GM04504 (cell line): Measurements from ENCODE around the gene LSP1.

Experiments used
- DNase-seq: peaks from one replicate; pipeline ENCODE4 v3.0.0-alpha.2; 2012; ENCODE audit warnings: low read depth

Gene LSP1

GRCh38 chr11:1837171-1838076 lies 15.5 kb upstream of the LSP1 start:
- DNase-seq: no peak

- no peak for DNase-seq
These were observed 14.8 kb upstream of the LSP1 start for GRCh38 chr11:1838077-1838425.

- no peak for DNase-seq
These were observed 14.3 kb upstream of the LSP1 start, which contains the start of gene TNNI2 for GRCh38 chr11:1838426-1839144. TSS of gene TNNI2 (plus strand) at chr11:1838981. CDS start at chr11:1839697, 716 bp downstream.

DNA sequence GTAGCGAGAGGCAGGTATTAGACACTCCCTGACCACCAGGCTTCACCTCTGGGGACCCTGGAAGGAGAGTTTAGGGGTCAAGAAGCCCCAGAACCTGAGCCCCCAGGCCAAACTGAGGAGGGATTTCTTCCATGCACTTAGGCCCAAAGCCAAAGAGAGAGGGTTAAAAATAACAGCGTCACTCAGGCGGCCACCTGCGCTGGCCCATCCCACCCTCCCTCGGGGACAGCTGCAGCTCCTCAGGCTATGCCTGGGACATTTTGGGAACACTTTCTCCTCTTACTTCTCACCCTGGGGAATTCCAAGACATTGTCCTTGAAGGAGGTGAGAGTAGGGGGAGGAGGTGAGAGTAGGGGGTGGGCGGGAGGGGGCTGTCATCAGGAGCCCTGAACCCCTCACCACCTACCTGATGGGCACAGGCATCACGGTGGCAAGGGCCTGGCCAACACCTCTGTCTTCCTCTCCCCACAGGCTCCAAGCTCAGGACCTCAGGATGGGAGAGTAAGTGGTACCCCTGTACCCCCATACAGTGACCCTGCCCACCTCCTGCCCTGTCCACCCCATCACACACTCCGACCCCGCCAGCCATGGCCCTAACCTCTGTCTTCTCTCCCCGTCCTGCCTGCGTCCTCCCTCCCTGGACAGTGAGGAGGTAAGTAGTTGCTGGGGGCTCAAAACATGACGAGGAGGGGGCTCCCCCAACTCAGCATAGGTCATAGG lies 13.5 kb upstream of the LSP1 start:
- no peak for DNase-seq

DNA sequence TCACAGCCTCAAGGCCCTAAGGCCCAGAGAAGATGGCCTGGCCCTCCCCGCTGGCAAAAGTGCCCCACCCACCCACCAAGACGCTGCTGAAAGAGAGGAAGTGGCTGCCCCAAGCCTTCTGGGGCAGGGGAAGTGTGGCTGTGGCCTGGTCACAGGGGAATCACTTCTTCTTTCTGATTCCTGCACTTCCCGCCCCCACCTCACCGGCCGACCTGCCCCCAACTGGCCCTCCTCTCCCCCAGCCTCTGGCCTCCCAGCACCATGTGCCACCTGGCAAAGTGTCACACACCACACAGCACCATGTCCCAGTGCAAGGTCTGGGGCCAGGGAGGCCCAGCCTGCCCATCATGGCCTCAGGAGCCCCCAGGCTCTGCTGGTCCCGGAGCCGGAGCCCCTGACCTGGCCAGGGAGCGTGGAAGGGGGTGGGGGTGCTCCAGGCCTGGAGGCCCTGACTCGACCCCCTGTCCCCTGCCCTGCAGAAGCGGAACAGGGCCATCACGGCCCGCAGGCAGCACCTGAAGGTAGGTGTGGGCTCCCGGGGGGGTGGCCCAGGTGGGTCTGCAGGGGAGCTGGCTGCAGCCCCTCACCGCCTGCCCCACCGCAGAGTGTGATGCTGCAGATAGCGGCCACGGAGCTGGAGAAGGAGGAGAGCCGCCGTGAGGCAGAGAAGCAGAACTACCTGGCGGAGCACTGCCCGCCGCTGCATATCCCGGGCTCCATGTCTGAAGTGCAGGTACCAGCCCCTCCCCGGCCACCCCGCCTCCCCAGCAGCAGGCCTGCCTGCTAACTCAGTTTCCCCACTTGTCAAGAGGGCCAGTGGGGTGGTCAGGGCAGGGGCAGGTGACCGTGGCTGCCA lies 12.7 kb upstream of the LSP1 start:
- no peak for DNase-seq

DNA sequence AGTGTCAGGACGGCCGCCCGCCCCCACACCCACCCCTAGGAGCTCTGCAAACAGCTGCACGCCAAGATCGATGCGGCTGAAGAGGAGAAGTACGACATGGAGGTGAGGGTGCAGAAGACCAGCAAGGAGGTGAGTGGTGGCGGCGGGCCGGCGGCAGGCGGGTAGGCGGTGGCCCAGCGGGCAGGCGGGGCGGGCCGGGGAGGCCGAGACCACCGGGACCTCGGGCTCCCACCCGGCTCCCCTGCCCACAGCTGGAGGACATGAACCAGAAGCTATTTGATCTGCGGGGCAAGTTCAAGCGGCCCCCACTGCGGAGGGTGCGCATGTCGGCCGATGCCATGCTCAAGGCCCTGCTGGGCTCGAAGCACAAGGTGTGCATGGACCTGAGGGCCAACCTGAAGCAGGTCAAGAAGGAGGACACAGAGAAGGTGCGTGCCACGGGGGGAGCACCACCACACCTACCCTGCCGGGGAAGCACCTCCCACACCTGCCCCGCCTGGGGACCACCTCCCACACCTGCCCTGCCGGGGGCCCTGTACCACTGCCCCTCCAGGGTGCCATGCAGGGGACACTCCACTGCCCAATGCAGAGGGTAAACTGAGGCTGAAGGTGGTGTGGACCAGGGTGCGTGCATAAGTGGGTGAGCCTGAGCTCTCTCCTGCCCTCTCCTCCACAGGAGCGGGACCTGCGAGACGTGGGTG lies 12.0 kb upstream of the LSP1 start:
- DNase-seq: no peak

DNA sequence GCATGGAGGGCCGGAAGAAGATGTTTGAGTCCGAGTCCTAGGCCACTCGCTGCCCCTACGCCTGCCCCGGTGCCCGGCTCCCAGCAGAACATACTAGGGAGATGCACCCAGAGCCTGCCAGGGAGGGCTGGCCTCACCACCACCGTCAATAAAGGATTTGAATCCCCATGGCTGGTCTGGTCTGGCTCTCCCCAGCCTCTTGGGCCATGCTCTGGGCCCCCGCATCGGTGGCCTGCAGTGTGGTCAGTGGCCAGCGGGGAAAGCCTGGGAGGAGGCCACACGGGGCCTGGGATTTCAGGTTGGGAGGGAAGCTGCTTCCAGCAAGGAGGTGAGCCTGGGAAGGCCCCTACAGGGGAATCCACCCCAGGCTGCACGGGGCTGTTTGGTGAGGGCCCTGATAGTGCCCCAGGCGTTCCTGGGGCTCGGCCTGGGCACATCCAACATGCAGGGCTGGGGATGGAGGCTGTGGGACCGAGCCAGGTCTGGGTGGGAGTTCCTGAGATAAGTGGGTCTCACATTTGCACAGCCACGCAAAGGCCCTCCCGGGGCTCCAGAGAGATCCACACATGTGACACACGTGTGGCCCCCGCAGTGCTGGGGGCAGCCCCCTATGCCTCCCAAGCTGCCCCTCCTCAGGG lies 11.3 kb upstream of the LSP1 start:
- no peak for DNase-seq

DNA sequence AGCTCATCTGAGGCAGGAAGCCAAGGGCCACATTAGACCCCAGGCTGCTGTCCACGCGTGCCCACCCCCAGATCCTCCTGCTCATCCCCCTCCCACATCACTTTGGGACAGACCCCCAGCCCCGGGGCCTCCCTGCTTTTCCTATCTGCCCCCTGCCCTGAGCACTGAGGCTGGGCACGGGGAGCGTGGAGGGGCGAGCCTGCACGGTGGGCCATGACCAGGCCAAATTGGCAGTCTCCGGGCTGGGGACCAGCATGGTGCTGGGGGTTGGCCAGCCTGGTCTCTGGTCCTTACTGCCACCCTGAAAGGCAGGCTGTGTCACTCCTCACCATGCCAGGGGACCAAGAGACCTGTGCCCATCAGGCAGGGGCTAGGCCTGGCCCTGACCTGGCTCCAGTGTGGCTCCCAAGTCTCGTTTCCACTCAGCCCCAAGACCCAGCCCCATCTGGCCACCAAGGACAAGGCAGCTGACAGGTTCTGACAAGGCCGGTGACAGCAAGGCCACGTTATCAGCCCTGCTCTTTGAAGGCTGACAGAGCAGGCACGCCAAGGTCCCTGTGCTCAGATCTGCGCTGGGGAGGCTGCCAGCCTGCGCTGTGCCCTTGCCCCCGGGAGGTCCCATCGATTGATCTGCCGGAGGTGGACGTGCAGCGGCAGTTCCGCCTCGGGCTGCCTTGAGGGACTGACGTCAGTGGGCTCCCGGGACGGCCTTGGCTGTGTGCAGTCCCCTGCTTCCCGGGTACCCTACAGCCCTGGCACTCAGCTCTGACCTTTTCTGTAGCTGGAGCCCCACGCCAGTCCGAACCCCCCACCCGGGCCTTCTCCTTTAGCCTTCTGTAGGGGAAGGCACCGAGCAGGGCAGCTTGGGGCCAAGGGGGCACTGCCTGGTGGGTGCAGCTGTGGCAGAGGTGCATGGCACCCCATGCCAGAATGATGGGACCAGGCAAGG lies 10.5 kb upstream of the LSP1 start:
- no peak for DNase-seq

GRCh38 chr11:1843098-1843473 lies 9.8 kb upstream of the LSP1 start:
- no peak for DNase-seq

- no peak for DNase-seq
These were observed 9.1 kb upstream of the LSP1 start for GRCh38 chr11:1843796-1844195.

- no peak for DNase-seq
These were observed 8.4 kb upstream of the LSP1 start for GRCh38 chr11:1844221-1845094.

- no peak for DNase-seq
These were observed 7.8 kb upstream of the LSP1 start for GRCh38 chr11:1845095-1845429.

DNA sequence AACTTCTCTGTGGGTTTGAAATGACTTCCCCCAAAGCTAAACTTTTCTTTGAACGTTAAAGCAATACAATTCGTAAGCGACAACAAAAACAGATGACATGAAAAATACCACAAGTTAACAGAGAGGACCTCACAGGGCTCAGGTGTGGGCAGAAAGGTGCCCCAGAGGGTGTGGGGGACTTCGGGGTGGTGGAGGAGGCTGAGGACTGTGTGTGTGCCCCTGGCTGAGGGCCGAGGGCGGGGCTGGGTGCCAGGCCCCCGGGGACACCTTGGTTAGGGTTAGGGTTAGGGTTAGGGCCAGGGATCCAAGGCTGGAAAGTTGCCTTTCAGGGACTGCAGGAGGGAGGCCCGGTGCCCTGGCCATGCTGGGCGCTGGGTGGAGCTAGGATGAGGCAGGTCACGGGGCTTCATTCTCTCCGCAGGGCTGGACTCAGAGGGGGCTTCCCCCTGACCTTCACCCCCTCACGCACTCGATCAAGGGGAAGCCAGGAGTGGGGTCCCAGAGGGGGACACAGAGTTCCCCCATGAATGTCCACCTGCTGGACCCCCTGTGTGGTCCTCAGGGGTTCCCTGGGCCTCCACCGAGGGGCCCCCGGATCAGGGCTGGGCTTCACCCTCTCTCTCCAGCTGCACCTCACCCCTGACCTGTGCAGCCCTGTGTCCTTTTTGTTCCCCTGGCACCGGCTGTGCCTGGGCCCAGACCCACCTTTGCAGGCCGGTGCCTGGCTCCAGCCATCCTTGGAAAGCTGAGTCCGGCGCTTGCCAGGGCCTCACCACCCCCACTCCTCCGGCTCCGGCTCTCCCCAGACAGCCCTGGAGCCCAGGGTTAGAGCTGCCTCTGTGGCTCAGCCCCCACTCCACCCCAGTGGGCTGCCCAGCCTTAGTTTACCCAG lies 7.1 kb upstream of the LSP1 start:
- DNase-seq: no peak

DNA sequence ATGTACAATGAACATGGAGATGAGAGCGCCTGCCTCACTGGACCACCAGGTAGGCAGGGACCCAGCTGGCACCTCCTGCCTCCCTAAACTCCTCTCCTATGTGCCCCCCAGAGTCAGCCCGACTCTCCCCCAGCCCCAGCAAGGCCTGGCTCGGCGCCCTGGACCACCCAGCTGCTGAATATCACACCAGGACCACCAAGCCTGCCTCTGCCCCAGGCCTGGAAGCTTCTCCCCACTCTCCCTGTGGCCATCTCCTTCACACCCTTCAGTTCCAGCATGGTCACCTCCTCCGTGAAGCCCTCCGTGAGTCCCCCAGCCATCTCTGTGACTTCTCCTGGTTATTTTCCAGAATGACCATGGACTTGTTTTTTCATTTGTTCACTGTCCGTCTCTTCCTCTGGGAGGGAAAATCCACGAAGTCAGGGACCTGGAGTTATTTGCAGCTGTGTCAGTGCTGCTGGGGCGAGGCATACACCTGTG lies 6.4 kb upstream of the LSP1 start:
- no peak for DNase-seq

- no peak for DNase-seq
These were observed 5.7 kb upstream of the LSP1 start for GRCh38 chr11:1847006-1847735.

DNA sequence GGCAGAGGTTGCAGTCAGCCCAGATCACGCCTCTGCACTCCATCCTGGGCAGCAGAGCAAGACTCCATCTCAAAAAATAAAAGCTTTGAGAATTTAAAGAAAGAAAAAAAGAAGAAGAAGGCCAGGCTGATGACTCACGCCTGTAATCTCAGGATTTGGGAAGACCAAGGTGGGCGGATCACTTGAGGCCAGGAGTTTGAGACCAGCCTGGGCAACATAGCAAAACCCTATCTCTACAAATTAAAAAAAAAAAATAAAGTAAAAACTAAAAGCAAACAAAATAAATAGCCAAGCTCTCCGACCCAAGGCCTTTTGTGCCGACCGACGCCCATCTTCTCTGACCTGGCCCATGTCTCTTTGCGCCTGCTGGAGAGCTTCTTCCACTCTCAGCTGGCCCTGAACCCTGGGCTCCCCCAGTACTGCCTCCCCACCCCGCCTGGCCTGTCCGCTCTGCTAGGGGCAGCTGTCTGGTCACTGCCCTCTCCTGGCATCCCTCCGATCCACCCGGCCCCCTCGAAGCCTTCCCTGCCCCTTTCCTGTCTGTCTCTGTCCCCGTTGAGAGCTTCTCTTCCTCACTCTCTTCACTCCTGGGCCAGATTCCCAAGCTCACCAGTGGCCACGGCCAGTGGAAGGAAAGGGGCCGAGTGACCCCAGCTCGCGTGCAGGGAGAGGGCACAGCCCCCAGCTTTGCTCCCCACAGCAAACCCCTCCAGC lies 4.8 kb upstream of the LSP1 start:
- DNase-seq: no peak
